CD14-positive monocyte (primary cell): ENCODE data around the gene RUFY4. TPM values are rescaled to one million over a fixed set of nuclear protein-coding genes. Genes with fewer than 3 reads are reported as not detected.

Experiments used
- DNase-seq, 3 donors: peaks; one replicate each; pipeline ENCODE4 v3.0.0-alpha.2; 2011 to 2022
- H2AFZ ChIP-seq: 2 replicates; pipeline ENCODE4 v1.6.0; 2012; ENCODE audit warnings: mild to moderate bottlenecking, low read depth, low read length, inconsistent platforms; ENCODE audit not compliant: insufficient read depth, poor library complexity, severe bottlenecking
- H3K27ac ChIP-seq, 2 donors: 1 replicate in 1 of 2; 2 replicates in 1 of 2; pipeline ENCODE4 v1.5.1; 2012 to 2013; ENCODE audit warnings: low read length in 2 of 2, control low read depth in 1 of 2, inconsistent platforms in 1 of 2, low read depth in 1 of 2, mild to moderate bottlenecking in 1 of 2
- H3K27me3 ChIP-seq, 2 donors: one replicate each; pipeline versions ENCODE4 v1.6.0 to v1.6.1; 2011 to 2013; ENCODE audit warnings: low read length in 2 of 2; ENCODE audit not compliant: control insufficient read depth in 2 of 2, insufficient read depth in 2 of 2
- H3K36me3 ChIP-seq, 2 donors: replicated peaks in 1 of 2; 1 replicate in 1 of 2; 2 replicates in 1 of 2; pipeline versions ENCODE4 v1.5.1 to v1.6.1; 2012 to 2013; ENCODE audit warnings: low read length in 2 of 2, control low read depth in 1 of 2, inconsistent platforms in 1 of 2, mild to moderate bottlenecking in 1 of 2; ENCODE audit not compliant: insufficient read depth in 2 of 2, control insufficient read depth in 1 of 2
- H3K4me1 ChIP-seq, 2 donors: 1 replicate in 1 of 2; 2 replicates in 1 of 2; pipeline versions ENCODE4 v1.5.1 to v1.6.1; 2012 to 2013; ENCODE audit warnings: low read length in 2 of 2, control low read depth in 1 of 2, inconsistent platforms in 1 of 2, mild to moderate bottlenecking in 1 of 2, moderate library complexity in 1 of 2; ENCODE audit not compliant: insufficient read depth in 2 of 2, control insufficient read depth in 1 of 2
- H3K4me2 ChIP-seq: replicated peaks from 2 replicates; pipeline ENCODE3; 2012; ENCODE audit warnings: low read length, moderate library complexity, mild to moderate bottlenecking; ENCODE audit not compliant: poor library complexity, severe bottlenecking; ENCODE audit errors: extremely low read depth
- H3K4me3 ChIP-seq, 3 experiments: fragments of 200-600 bp in 1 of 3; sonication (generic) in 1 of 3; replicated peaks in 1 of 3; 1 replicate in 2 of 3; 2 replicates in 1 of 3; pipeline ENCODE4 v1.5.1; 2011 to 2013; ENCODE audit warnings: low read length in 3 of 3, mild to moderate bottlenecking in 3 of 3, control low read depth in 2 of 3, low read depth in 2 of 3, inconsistent platforms in 1 of 3, moderate library complexity in 1 of 3
- H3K79me2 ChIP-seq: 2 replicates; pipeline ENCODE4 v1.6.0; 2012; ENCODE audit warnings: mild to moderate bottlenecking, control low read depth, inconsistent platforms, low read length, moderate library complexity; ENCODE audit not compliant: insufficient read depth
- H3K9ac ChIP-seq: 2 replicates; pipeline ENCODE4 v1.6.0; 2017; ENCODE audit warnings: low read length, mild to moderate bottlenecking; ENCODE audit not compliant: insufficient read depth, poor library complexity, severe bottlenecking
- H3K9me3 ChIP-seq, 2 donors: replicated peaks in 1 of 2; 1 replicate in 1 of 2; 2 replicates in 1 of 2; pipeline versions ENCODE4 v1.5.1 to v1.6.1; 2012 to 2013; ENCODE audit warnings: low read length in 2 of 2, control low read depth in 1 of 2; ENCODE audit not compliant: control insufficient read depth in 1 of 2, insufficient read depth in 1 of 2
- H4K20me1 ChIP-seq: 2 replicates; pipeline ENCODE4 v1.6.0; 2012; ENCODE audit warnings: mild to moderate bottlenecking, low read length, control low read depth, moderate library complexity; ENCODE audit not compliant: insufficient read depth
- H3K27ac Mint-ChIP-seq, 7 donors: one replicate each; pipeline ENCODE4 v1.8.0; 2020; ENCODE audit warnings: mild to moderate bottlenecking in 7 of 7, mixed read lengths in 7 of 7, moderate library complexity in 6 of 7, inconsistent platforms in 2 of 7
- H3K27me3 Mint-ChIP-seq, 3 donors: one replicate each; pipeline ENCODE4 v1.8.0; 2021 to 2022; ENCODE audit warnings: low read depth in 3 of 3, mild to moderate bottlenecking in 3 of 3, mixed read lengths in 3 of 3, moderate library complexity in 3 of 3, inconsistent platforms in 1 of 3
- H3K36me3 Mint-ChIP-seq, 2 donors: one replicate each; pipeline ENCODE4 v1.8.0; 2020; ENCODE audit warnings: mixed read lengths in 2 of 2, inconsistent platforms in 1 of 2, mild to moderate bottlenecking in 1 of 2
- H3K4me1 Mint-ChIP-seq: one replicate; pipeline ENCODE4 v1.8.0; 2020; ENCODE audit warnings: mild to moderate bottlenecking, mixed read lengths
- H3K4me3 Mint-ChIP-seq, 2 donors: one replicate each; pipeline ENCODE4 v1.8.0; 2020; ENCODE audit warnings: mild to moderate bottlenecking in 2 of 2, mixed read lengths in 2 of 2, moderate library complexity in 1 of 2
- H3K9me3 Mint-ChIP-seq, 7 donors: one replicate each; pipeline ENCODE4 v1.8.0; 2020 to 2022; ENCODE audit warnings: mixed read lengths in 7 of 7, mild to moderate bottlenecking in 6 of 7, moderate library complexity in 6 of 7, inconsistent platforms in 2 of 7
- CTCF ChIP-seq: fragments of 200-600 bp; IDR thresholded peaks from one replicate; pipeline ENCODE4 v1.8.0; 2022; ENCODE audit warnings: antibody characterized with exemption, mild to moderate bottlenecking
- WGBS: methylation state at CpG from one replicate; pipeline ENCODE4 v1.1.5; 2013; ENCODE audit warnings: missing lambda C conversion rate; ENCODE audit not compliant: insufficient coverage; 5-methylcytosine and 5-hydroxymethylcytosine counted together
- intact Hi-C, 2 donors: fragments of 100-400 bp; cut with micrococcal nuclease; formaldehyde crosslinking; loops; one replicate each; pipeline versions ENCODE4 v1.15.0 to v1.15.1; 2023
- polyA plus RNA-seq, 3 donors: library from polyadenylated mRNA; depleted of rRNA in 1 of 3; unstranded in 2 of 3; stranded (reverse) in 1 of 3; fragments of 300-500 nt in 2 of 3; fragments of >200 nt in 1 of 3; fragmentation: Illumina TruSeq in 2 of 3; gene quantifications; 1 replicate in 2 of 3; 2 replicates in 1 of 3; pipeline ENCODE4 v1.2.3, GENCODE V29; 2012 to 2021

Gene RUFY4
- polyA plus RNA-seq, 3 donors, result 0.65 to 26.1 (median 0.68) TPM

- Mint-ChIP-seq H3K9me3 (peaks cover 0 to 2% (median 0%) of the 10 kb centered on the region in 7 donors), H3K4me1 (peaks cover 41% of the 10 kb centered on the region), H3K36me3 (peaks cover 10 to 26% of the 10 kb centered on the region in 2 donors), H3K27ac (peak overlapping the region in 2 of 7 donors; percentile 26 to 47), H3K27me3 (peaks cover 0 to 1% (median 1%) of the 10 kb centered on the region in 3 donors), H3K4me3 (no peak overlapping the region)
- H3K79me2 ChIP-seq, result no peaks in the 10 kb centered on the region
- H3K36me3 ChIP-seq, result no peaks in the 10 kb centered on the region
- H3K27ac ChIP-seq, result peak overlapping the region in 1 of 2 donors; percentile 20
- no peak for DNase-seq
- H3K4me1 ChIP-seq, result peaks cover 26 to 41% of the 10 kb centered on the region in 2 donors
- no peak overlapping the region for H2AFZ ChIP-seq
- no peaks in the 10 kb centered on the region for H3K9me3 ChIP-seq
- H3K4me2 ChIP-seq, result no peak overlapping the region
- no peaks in the 10 kb centered on the region for H3K27me3 ChIP-seq
- WGBS, result 79% methylated on average over 9 of the region's 10 CpGs
- H3K4me3 ChIP-seq, result no peak overlapping the region
- intact Hi-C loops, result loop anchor here in 1 of 2 donors (2.0 kb wide), 1 partner anchor 291 kb away; no protein-coding TSS in a partner anchor
- no peaks in the 10 kb centered on the region for H4K20me1 ChIP-seq
- no peak overlapping the region for H3K9ac ChIP-seq
- no peak for TF ChIP-seq CTCF
Observed at GRCh38 chr2:218075975-218076811, 7.1 kb downstream of the RUFY4 start.

- H3K4me3 Mint-ChIP-seq, result peak overlapping the region in 1 of 2 donors; percentile 11
- WGBS, result 100% methylated on average over 1 of the region's 9 CpGs
- H3K36me3 ChIP-seq, result no peaks in the 10 kb centered on the region
Observed at GRCh38 chr2:218077464-218078216, 8.6 kb downstream of the RUFY4 start.

More at GRCh38 chr2:218077464-218078216, 8.6 kb downstream of the RUFY4 start:
- Histone ChIP-seq H3K4me1 (peaks cover 32 to 45% of the 10 kb centered on the region in 2 donors), H4K20me1 (no peaks in the 10 kb centered on the region), H3K4me2 (no peak overlapping the region), H3K79me2 (no peaks in the 10 kb centered on the region), H3K27ac (no peak overlapping the region), H3K4me3 (no peak overlapping the region), H3K9ac (no peak overlapping the region), H3K9me3 (no peaks in the 10 kb centered on the region), H3K27me3 (no peaks in the 10 kb centered on the region), H2AFZ (no peak overlapping the region)
- DNase-seq, result no peak
- intact Hi-C loops, result no loop called here
- peaks cover 0 to 3% (median 0%) of the 10 kb centered on the region in 3 donors for H3K27me3 Mint-ChIP-seq
- peaks cover 0 to 2% (median 0%) of the 10 kb centered on the region in 7 donors for H3K9me3 Mint-ChIP-seq
- no peak for TF ChIP-seq CTCF
- peak overlapping the region in 1 of 7 donors; percentile 54 for H3K27ac Mint-ChIP-seq
- peaks cover 42% of the 10 kb centered on the region for H3K4me1 Mint-ChIP-seq
- peaks cover 10 to 23% of the 10 kb centered on the region in 2 donors for H3K36me3 Mint-ChIP-seq
